Left ventricle myocardium inferior (tissue), 1 donor: ENCODE results near the gene PSMC3. TPM values are rescaled to one million over a fixed set of nuclear protein-coding genes. Genes with fewer than 3 reads are reported as not detected.

Experiments
- DNase-seq: peaks from one replicate; pipeline ENCODE4 v3.0.0-alpha.2; 2020
- H3K27ac ChIP-seq: fragments of 200-600 bp; replicated peaks from 2 replicates; pipeline ENCODE4 v1.8.0; 2021
- H3K27me3 ChIP-seq: fragments of 200-600 bp; 2 replicates; pipeline ENCODE4 v1.8.0; 2021; ENCODE audit warnings: low read depth
- H3K36me3 ChIP-seq: fragments of 200-600 bp; 2 replicates; pipeline ENCODE4 v1.8.0; 2021
- H3K4me1 ChIP-seq: fragments of 200-600 bp; 2 replicates; pipeline ENCODE4 v1.8.0; 2021
- H3K4me3 ChIP-seq: fragments of 200-600 bp; 2 replicates; pipeline ENCODE4 v1.8.0; 2021; ENCODE audit warnings: mild to moderate bottlenecking, moderate library complexity
- H3K9me3 ChIP-seq: fragments of 200-600 bp; replicated peaks from 2 replicates; pipeline ENCODE4 v1.8.0; 2021
- CTCF ChIP-seq: fragments of 200-600 bp; IDR thresholded peaks from 2 replicates; pipeline ENCODE4 v1.8.0; 2021; ENCODE audit warnings: antibody characterized with exemption, mild to moderate bottlenecking, borderline replicate concordance
- intact Hi-C: fragments of 100-400 bp; cut with micrococcal nuclease; formaldehyde crosslinking; loops from one replicate; pipeline ENCODE4 v1.11.0; 2022
- total RNA-seq: library from RNA; stranded (reverse); fragmentation: NEBNext Ultra II Directional; extraction: Animal tissue kit (Norgen Biotek cat#: 25700); gene quantifications from one replicate; pipeline ENCODE4 v1.2.1, GENCODE V29; 2021
- donor health status: DM: no; HTN: yes; CAD: no; lungs with severe emphysema.

Gene PSMC3
- total RNA-seq, 1 donor from 2014 or later, result 146 TPM

GRCh38 chr11:47392546-47393162, 33.6 kb downstream of the PSMC3 start:
- intact Hi-C loops, result no loop called here
- H3K4me1 ChIP-seq, result peaks cover 25% of the 10 kb centered on the region
- no peak for TF ChIP-seq CTCF
- no peaks in the 10 kb centered on the region for H3K9me3 ChIP-seq
- peak overlapping the region; percentile 87 for H3K27ac ChIP-seq
- H3K4me3 ChIP-seq, result no peak overlapping the region
- DNase-seq, result no peak
- H3K36me3 ChIP-seq, result no peaks in the 10 kb centered on the region
- H3K27me3 ChIP-seq, result no peaks in the 10 kb centered on the region

- Histone ChIP-seq H3K9me3 (no peaks in the 10 kb centered on the region), H3K4me1 (peaks cover 25% of the 10 kb centered on the region), H3K27ac (peak overlapping the region; percentile 87), H3K27me3 (no peaks in the 10 kb centered on the region), H3K4me3 (no peak overlapping the region), H3K36me3 (no peaks in the 10 kb centered on the region)
- no peak for TF ChIP-seq CTCF
- no peak for DNase-seq
- intact Hi-C loops, result no loop called here
These were observed 34.4 kb downstream of the PSMC3 start for GRCh38 chr11:47391711-47392432.

GRCh38 chr11:47391077-47391583, 35.1 kb downstream of the PSMC3 start:
- H3K27ac ChIP-seq, result peak overlapping the region; percentile 87
- no peak for TF ChIP-seq CTCF
- no peaks in the 10 kb centered on the region for H3K27me3 ChIP-seq
- H3K9me3 ChIP-seq, result no peaks in the 10 kb centered on the region
- no peak overlapping the region for H3K4me3 ChIP-seq
- intact Hi-C loops, result no loop called here
- no peaks in the 10 kb centered on the region for H3K36me3 ChIP-seq
- peak; percentile 51 for DNase-seq
- H3K4me1 ChIP-seq, result peaks cover 25% of the 10 kb centered on the region

GRCh38 chr11:47390422-47390760, 35.8 kb downstream of the PSMC3 start:
- Histone ChIP-seq H3K4me3 (no peak overlapping the region), H3K27me3 (no peaks in the 10 kb centered on the region), H3K27ac (peak overlapping the region; percentile 87), H3K36me3 (no peaks in the 10 kb centered on the region), H3K9me3 (no peaks in the 10 kb centered on the region), H3K4me1 (peaks cover 24% of the 10 kb centered on the region)
- TF ChIP-seq CTCF, result no peak
- DNase-seq, result no peak
- intact Hi-C loops, result no loop called here

GRCh38 chr11:47389577-47390421, 36.4 kb downstream of the PSMC3 start:
- H3K4me3 ChIP-seq, result no peak overlapping the region
- no peaks in the 10 kb centered on the region for H3K36me3 ChIP-seq
- no peak overlapping the region for H3K27ac ChIP-seq
- intact Hi-C loops, result loop anchor here (10.0 kb wide), 1 partner anchor 55 kb away; the partner anchor contains the start of gene RAPSN
- no peaks in the 10 kb centered on the region for H3K9me3 ChIP-seq
- H3K27me3 ChIP-seq, result no peaks in the 10 kb centered on the region
- H3K4me1 ChIP-seq, result peaks cover 18% of the 10 kb centered on the region
- no peak for TF ChIP-seq CTCF
- no peak for DNase-seq
